Transverse colon (tissue), 4 donors: ENCODE measurements around the gene SERPINB10.

ENCODE experiments used
- CTCF ChIP-seq, 5 experiments: fragments of 200-600 bp in 3 of 5; fragments of 450-650 bp in 2 of 5; sonication (generic) in 3 of 5; IDR thresholded peaks; 1 replicate in 2 of 5; 2 replicates in 3 of 5; pipeline ENCODE4 v1.5.1; 2016 to 2017; ENCODE audit warnings: antibody characterized with exemption in 5 of 5, inconsistent platforms in 3 of 5, mild to moderate bottlenecking in 2 of 5, moderate library complexity in 1 of 5
- EP300 ChIP-seq: sonication (generic); formaldehyde crosslinking; IDR thresholded peaks from one replicate; pipeline ENCODE4 v1.6.1; 2017; ENCODE audit warnings: antibody characterized with exemption, low read depth
- POLR2A ChIP-seq: fragments of 450-650 bp; IDR thresholded peaks from one replicate; pipeline ENCODE4 v1.6.1; 2016; ENCODE audit warnings: antibody characterized with exemption, mild to moderate bottlenecking, moderate library complexity
- POLR2AphosphoS5 ChIP-seq, 3 donors: sonication (generic); formaldehyde crosslinking; IDR thresholded peaks; one replicate each; pipeline ENCODE4 v1.6.1; 2016; ENCODE audit warnings: antibody characterized with exemption in 3 of 3

DNA sequence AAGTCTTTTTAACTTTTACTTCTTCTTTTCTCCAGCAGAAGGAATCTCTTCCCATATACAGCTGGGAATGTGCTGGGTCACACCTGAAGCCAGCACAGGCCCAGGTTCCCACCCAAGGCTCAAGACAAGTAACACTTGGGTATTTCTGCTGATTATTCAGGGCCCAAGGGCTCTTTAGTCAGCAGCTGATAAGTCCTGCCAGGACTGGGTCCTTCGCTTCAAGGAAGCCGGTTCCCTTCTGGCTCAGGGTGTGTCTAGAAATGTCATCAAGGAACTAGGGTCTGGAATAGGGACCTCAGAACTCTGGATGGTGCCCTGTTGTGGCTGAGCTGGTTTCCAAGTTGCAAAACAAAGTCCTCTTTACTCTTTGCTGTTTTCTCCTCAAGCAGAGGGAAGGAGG is 47.2 kb upstream of the SERPINB10 start:
- no peak for TF ChIP-seq CTCF (IDR thresholded peaks at IDR 0.05)
- no peak for TF ChIP-seq EP300
- no peak for TF ChIP-seq POLR2A
- no peak for TF ChIP-seq POLR2AphosphoS5 (IDR thresholded peaks at IDR 0.05)
